ENCODE measurements around the gene PHF23.
"Not testable (repeated sequence)": the region's sequence is repeated elsewhere in the genome, so short reads cannot be mapped to it uniquely, and the experiment has no call there.

Gene PHF23

GRCh38 chr17:7258731-7259554 is 19.7 kb upstream of the PHF23 start:
- no peak for DNase-seq (ENCODE audit: low read depth)

GRCh38 chr17:7256766-7257456 is 17.7 kb upstream of the PHF23 start:
- no peak for DNase-seq (ENCODE audit: low read depth)

GRCh38 chr17:7254511-7254910 is 15.3 kb upstream of the PHF23 start:
- no peak for DNase-seq (ENCODE audit: low read depth)

GRCh38 chr17:7253082-7253481 is 13.8 kb upstream of the PHF23 start:
- DNase-seq (ENCODE audit: low read depth), result no peak

GRCh38 chr17:7252176-7253043 is 13.2 kb upstream of the PHF23 start, which contains the start of gene ELP5:
TSS of gene ELP5 (plus strand) at chr17:7252215. CDS start at chr17:7252551, 336 bp downstream.
- peak; percentile 86 for DNase-seq (ENCODE audit: low read depth)

- DNase-seq (ENCODE audit: low read depth), result peak; percentile 97
These were observed 12.5 kb upstream of the PHF23 start, which contains the start of gene CTDNEP1 for GRCh38 chr17:7251661-7252175. TSS of gene CTDNEP1 (minus strand) at chr17:7251734. CDS start at chr17:7251296, 438 bp downstream.

GRCh38 chr17:7250695-7251627 is 11.7 kb upstream of the PHF23 start:
- DNase-seq (ENCODE audit: low read depth), result no peak

GRCh38 chr17:7249830-7250229 is 10.6 kb upstream of the PHF23 start:
- DNase-seq (ENCODE audit: low read depth), result no peak

GRCh38 chr17:7249214-7249613 is 10.0 kb upstream of the PHF23 start:
- no peak for DNase-seq (ENCODE audit: low read depth)

GRCh38 chr17:7248796-7249195 is 9.5 kb upstream of the PHF23 start:
- no peak for DNase-seq (ENCODE audit: low read depth)

- DNase-seq (ENCODE audit: low read depth), result no peak
These were observed 7.5 kb upstream of the PHF23 start for GRCh38 chr17:7246779-7247178.

GRCh38 chr17:7243838-7244237 is 4.6 kb upstream of the PHF23 start:
- not testable (repeated sequence) for DNase-seq (ENCODE audit: low read depth)

- DNase-seq (ENCODE audit: low read depth), result no peak
These were observed 4.1 kb upstream of the PHF23 start for GRCh38 chr17:7243453-7243729.

- peak; percentile 85 for DNase-seq (ENCODE audit: low read depth)
These were observed 3.6 kb upstream of the PHF23 start for GRCh38 chr17:7242717-7243452.

GRCh38 chr17:7241783-7242716 is 2.8 kb upstream of the PHF23 start, which contains the start of gene GABARAP:
TSS of gene GABARAP (minus strand) at chr17:7242449. CDS start at chr17:7242330, 119 bp downstream.
- peak; percentile 87 for DNase-seq (ENCODE audit: low read depth)

GRCh38 chr17:7241090-7241733 is 2.0 kb upstream of the PHF23 start:
- no peak for DNase-seq (ENCODE audit: low read depth)

- no peak for DNase-seq (ENCODE audit: low read depth)
These were observed 1.1 kb upstream of the PHF23 start for GRCh38 chr17:7240375-7240774.

- DNase-seq (ENCODE audit: low read depth), result no peak
These were observed 702 bp downstream of the PHF23 start for GRCh38 chr17:7238420-7239090.
